AG04449 (cell line): ENCODE measurements around the gene CRIM1.

Source experiments
- CTCF ChIA-PET: fragments of 350-600 bp; formaldehyde crosslinking; extraction: SDS; loops from one replicate; lab custom pipeline; 2021; ENCODE audit warnings: antibody characterized with exemption; lab: Yijun Ruan, JAX
- POLR2A ChIA-PET: fragments of 400-600, 350-600 bp; formaldehyde crosslinking; extraction: SDS; loops from one replicate; lab custom pipeline; 2020; ENCODE audit warnings: antibody characterized with exemption, inconsistent platforms; lab: Yijun Ruan, JAX
- DNase-seq: peaks from one replicate; pipeline ENCODE4 v3.0.0-alpha.2; 2010; ENCODE audit warnings: low read depth, low spot score
- H3K4me3 ChIP-seq: 2 replicates; pipeline ENCODE4 v1.5.1; 2011; ENCODE audit warnings: low read depth, mild to moderate bottlenecking, control low read depth, low read length
- CTCF ChIP-seq: IDR thresholded peaks from one replicate; pipeline ENCODE4 v1.5.1; 2011; ENCODE audit warnings: mild to moderate bottlenecking, moderate library complexity, low read length, control low read depth, inconsistent platforms; ENCODE audit not compliant: insufficient read depth; ENCODE audit errors: missing control alignments

The CRIM1 gene

GRCh38 chr2:36466135-36466534 is 110.6 kb downstream of the CRIM1 start:
- POLR2A ChIA-PET, result no interaction called here
- no peak for TF ChIP-seq CTCF
- no peak overlapping the region for H3K4me3 ChIP-seq
- CTCF ChIA-PET, result no interaction called here
- DNase-seq, result no peak

- DNase-seq, result peak; percentile 69
- no peak overlapping the region for H3K4me3 ChIP-seq
- CTCF ChIA-PET, result no interaction called here
- TF ChIP-seq CTCF, result no peak
- POLR2A ChIA-PET, result interaction anchor here (0.7 to 1.2 kb wide), 4 partner anchors 17 to 113 kb away, joined by 3 to 4 read pairs (median 4); partner anchors contain the start of gene CRIM1
These were observed 113.0 kb downstream of the CRIM1 start for GRCh38 chr2:36468463-36469105.

DNA sequence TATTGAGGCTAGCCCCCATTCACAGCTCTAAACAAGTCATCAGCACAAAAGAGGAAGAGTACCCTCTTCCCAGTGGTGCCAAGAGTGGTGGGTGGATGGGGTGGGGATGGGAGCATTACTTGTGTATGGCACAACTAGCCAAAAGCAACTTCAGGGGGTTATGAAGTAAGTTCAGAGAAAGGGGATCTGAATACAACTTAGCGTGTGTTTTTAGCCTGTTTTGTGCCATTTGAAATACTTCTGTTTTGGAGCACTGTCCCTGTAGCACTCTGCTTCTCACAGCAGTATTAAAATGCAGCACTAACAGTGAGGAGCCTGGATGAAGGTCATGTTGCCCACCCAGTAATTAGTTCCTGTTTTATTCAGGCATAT is 113.5 kb downstream of the CRIM1 start:
- no peak overlapping the region for H3K4me3 ChIP-seq
- ChIA-PET CTCF (interaction anchor here (1.4 kb wide), 1 partner anchor 13 kb away, joined by 3 read pairs; no protein-coding TSS in a partner anchor), POLR2A (interaction anchor here (0.7 to 1.2 kb wide), 4 partner anchors 16 to 113 kb away, joined by 3 to 4 read pairs (median 4); partner anchors contain the start of gene CRIM1)
- no peak for DNase-seq
- TF ChIP-seq CTCF, result no peak

GRCh38 chr2:36469710-36470109 is 114.1 kb downstream of the CRIM1 start:
- ChIA-PET POLR2A (no interaction called here), CTCF (interaction anchor here (0.9 to 1.4 kb wide), 2 partner anchors 8 to 14 kb away, joined by 3 read pairs; no protein-coding TSS in a partner anchor)

GRCh38 chr2:36473230-36473629 is 117.7 kb downstream of the CRIM1 start:
- ChIA-PET POLR2A (no interaction called here), CTCF (interaction anchor here (0.7 to 1.3 kb wide), 4 partner anchors 9 to 33 kb away, joined by 3 to 5 read pairs (median 3); no protein-coding TSS in a partner anchor)
- no peak overlapping the region for H3K4me3 ChIP-seq
- DNase-seq, result no peak
- no peak for TF ChIP-seq CTCF

More at GRCh38 chr2:36469710-36470109, 114.1 kb downstream of the CRIM1 start:
- TF ChIP-seq CTCF, result no peak
- no peak overlapping the region for H3K4me3 ChIP-seq
- DNase-seq, result no peak

GRCh38 chr2:36476411-36476810 is 120.8 kb downstream of the CRIM1 start:
- no peak for DNase-seq
- CTCF ChIA-PET, result interaction anchor here (1.2 to 1.8 kb wide), 4 partner anchors 8 to 20 kb away, joined by 3 to 5 read pairs (median 4); no protein-coding TSS in a partner anchor
- POLR2A ChIA-PET, result no interaction called here
- no peak overlapping the region for H3K4me3 ChIP-seq
- TF ChIP-seq CTCF, result no peak
